Measurements from ENCODE around the gene KRTAP10-1. TPM values are rescaled to one million over a fixed set of nuclear protein-coding genes. Genes with fewer than 3 reads are reported as not detected.
"Not testable (repeated sequence)": the region's sequence is repeated elsewhere in the genome, so short reads cannot be mapped to it uniquely, and the experiment has no call there.

The KRTAP10-1 gene
- total RNA-seq, 1 donor from 2014 or later: not detected

DNA sequence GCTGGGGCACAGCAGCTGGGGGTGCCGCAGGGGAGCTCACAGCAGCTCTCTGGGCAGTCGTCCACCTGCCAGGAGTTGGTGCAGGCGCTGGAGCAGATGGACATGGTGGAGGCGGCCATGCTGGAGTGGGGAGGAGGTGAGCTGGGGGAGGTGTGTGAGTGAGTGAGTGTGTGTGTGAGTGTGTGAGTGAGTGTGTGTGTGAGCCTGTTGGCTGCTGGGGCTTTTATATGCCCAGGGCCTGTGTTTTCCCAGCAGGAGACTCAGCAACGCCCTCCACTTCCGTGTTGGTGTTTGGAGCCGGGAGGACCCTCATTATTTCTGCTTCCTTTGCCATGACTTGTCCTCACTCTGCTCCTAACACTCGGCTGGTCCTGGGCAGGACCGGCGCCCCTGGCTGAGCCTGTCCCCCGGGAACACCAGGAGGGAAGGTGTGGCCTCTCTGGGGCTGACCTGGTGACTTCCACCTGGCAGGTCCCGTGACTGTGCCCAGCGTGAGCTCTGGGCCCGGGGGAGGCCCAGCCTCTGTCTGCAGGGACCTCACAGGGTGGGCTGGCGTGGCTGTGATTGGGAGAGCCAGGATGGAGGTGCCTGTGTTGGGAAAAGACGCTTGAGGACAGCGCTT lies 11.5 kb upstream of the KRTAP10-1 start, which contains the start of gene KRTAP10-2:
TSS of gene KRTAP10-2 (minus strand) at position 166 of the 622 bp plus-strand sequence. CDS start at position 119, 47 bp downstream.
- TF ChIP-seq, protein P1, sequence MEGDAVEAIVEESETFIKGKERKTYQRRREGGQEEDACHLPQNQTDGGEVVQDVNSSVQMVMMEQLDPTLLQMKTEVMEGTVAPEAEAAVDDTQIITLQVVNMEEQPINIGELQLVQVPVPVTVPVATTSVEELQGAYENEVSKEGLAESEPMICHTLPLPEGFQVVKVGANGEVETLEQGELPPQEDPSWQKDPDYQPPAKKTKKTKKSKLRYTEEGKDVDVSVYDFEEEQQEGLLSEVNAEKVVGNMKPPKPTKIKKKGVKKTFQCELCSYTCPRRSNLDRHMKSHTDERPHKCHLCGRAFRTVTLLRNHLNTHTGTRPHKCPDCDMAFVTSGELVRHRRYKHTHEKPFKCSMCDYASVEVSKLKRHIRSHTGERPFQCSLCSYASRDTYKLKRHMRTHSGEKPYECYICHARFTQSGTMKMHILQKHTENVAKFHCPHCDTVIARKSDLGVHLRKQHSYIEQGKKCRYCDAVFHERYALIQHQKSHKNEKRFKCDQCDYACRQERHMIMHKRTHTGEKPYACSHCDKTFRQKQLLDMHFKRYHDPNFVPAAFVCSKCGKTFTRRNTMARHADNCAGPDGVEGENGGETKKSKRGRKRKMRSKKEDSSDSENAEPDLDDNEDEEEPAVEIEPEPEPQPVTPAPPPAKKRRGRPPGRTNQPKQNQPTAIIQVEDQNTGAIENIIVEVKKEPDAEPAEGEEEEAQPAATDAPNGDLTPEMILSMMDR (IDR thresholded peaks at IDR 0.05; ENCODE audit: insufficient read depth, low read length, poor library complexity, severe bottlenecking): no peak
- no peak for DNase-seq (ENCODE audit: low read depth)
- H3K4me3 ChIP-seq (ENCODE audit: low read depth, low read length): no peak within 1 kb of the TSS
- H3K27me3 ChIP-seq (ENCODE audit: control insufficient read depth, insufficient read depth, low read length): no peaks in the 10 kb centered on the region
- H3K36me3 ChIP-seq (ENCODE audit: control insufficient read depth, insufficient read depth, low read length): no peaks in the 10 kb centered on the region

DNA sequence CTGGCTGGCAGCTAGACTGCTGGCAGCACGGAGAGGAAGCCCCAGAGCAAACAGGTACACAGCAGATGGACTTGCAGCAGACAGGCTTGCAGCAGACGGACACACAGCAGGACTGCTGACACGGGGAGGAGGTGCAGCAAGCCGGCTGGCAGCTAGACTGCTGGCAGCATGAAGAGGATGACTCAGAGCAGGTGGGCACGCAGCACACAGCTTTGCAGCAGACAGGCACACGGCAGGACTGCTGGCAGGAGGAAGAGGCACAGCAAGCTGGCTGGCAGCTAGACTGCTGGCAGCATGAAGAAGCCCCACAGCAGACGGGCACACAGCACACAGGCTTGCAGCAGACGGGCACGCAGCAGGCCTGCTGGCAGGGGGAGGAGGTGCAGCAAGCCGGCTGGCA lies 10.8 kb upstream of the KRTAP10-1 start:
- no peak for DNase-seq (ENCODE audit: low read depth)
- Histone ChIP-seq H3K36me3 (ENCODE audit: control insufficient read depth, insufficient read depth, low read length) (no peaks in the 10 kb centered on the region), H3K4me3 (ENCODE audit: low read depth, low read length) (no peak overlapping the region), H3K27me3 (ENCODE audit: control insufficient read depth, insufficient read depth, low read length) (no peaks in the 10 kb centered on the region)
- TF ChIP-seq, protein P1 (IDR thresholded peaks at IDR 0.05; ENCODE audit: insufficient read depth, low read length, poor library complexity, severe bottlenecking): no peak

DNA sequence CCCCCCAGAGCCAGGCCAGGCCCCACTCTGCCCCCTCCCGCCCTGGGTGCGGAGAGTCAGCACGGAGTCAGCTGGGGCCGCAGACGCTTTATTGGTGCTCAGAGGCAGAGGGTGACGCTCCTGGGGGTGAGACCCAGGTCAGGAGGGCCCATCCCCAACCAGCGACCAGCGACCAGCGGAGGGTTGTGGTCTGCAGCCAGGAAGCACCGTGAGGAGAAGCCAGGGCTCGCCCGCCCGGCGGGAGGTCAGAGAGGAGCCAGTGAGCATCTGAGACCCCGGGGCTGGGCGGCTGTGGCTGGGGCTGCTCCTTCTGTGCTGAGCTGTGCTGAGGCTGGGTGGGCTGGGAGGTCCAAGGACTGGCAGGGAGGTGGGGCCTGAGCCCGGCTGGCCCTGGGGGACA lies 10.3 kb upstream of the KRTAP10-1 start:
- not testable (repeated sequence) for H3K4me3 ChIP-seq (ENCODE audit: low read depth, low read length); DNase-seq (ENCODE audit: low read depth)

DNA sequence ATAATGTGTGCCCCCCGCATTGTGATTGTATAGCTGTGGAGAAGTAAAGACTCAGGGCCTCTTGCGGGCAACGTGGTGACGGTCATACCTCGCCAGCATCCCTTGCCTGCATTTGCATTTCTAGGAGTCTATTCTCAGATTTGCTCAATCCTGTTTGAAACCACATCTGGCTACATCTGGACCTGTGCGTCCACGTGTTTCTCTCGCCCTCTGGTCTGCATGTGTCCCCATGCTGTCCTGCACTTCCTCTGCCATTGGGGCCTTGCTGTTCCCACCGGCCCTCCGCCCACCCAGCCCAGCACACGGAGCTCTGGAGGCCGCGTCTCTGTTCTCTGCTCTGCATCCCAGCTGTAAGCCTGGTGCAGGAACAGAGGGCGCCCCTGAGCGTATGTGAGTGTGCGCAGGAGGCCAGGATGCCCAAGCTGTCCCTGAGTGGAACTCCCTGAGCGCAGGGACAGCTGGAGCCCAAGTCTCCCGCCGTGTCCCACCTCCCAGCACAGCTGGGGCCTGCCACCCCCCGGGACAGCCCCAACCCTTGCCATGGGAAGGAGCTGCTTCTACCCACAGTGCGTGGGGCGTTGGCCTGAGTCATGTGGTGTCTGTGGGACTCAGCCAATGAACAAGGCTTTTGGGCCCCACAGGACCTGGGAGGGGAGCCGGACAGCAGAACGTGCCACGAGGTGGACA lies 9.7 kb upstream of the KRTAP10-1 start:
- DNase-seq (ENCODE audit: low read depth): no peak
- no peaks in the 10 kb centered on the region for H3K36me3 ChIP-seq (ENCODE audit: control insufficient read depth, insufficient read depth, low read length)
- TF ChIP-seq, protein P1 (IDR thresholded peaks at IDR 0.05; ENCODE audit: insufficient read depth, low read length, poor library complexity, severe bottlenecking): no peak

More for the DNA sequence above, 10.3 kb upstream of the KRTAP10-1 start:
- H3K36me3 ChIP-seq (ENCODE audit: control insufficient read depth, insufficient read depth, low read length); H3K27me3 ChIP-seq (ENCODE audit: control insufficient read depth, insufficient read depth, low read length): not testable (repeated sequence)

DNA sequence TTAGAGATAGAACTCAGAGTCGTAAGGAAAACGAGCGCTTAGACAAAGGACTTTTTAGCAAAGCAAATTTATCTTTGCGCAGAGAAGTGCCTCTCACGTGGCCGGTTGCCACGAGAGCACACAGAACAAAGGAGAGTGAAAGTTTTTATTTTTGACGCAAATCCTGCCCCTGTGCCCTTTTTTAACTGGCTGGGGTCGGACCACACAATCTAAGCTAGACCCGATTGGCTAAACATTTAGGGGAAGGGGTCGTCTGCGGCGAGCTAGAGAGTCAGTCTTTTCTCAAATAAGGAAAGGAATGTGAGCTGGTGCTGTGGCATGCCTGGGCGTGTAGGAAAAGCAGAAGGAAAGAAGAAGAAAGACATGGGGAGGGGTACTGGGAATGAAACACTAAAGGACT lies 8.9 kb upstream of the KRTAP10-1 start:
- no peaks in the 10 kb centered on the region for H3K36me3 ChIP-seq (ENCODE audit: control insufficient read depth, insufficient read depth, low read length)
- no peak overlapping the region for H3K4me3 ChIP-seq (ENCODE audit: low read depth, low read length)
- TF ChIP-seq, protein P1 (IDR thresholded peaks at IDR 0.05; ENCODE audit: insufficient read depth, low read length, poor library complexity, severe bottlenecking): no peak
- no peak for DNase-seq (ENCODE audit: low read depth)
- H3K27me3 ChIP-seq (ENCODE audit: control insufficient read depth, insufficient read depth, low read length): no peaks in the 10 kb centered on the region

More for the DNA sequence above, 9.7 kb upstream of the KRTAP10-1 start:
- Histone ChIP-seq H3K27me3 (ENCODE audit: control insufficient read depth, insufficient read depth, low read length) (no peaks in the 10 kb centered on the region), H3K4me3 (ENCODE audit: low read depth, low read length) (no peak overlapping the region)

DNA sequence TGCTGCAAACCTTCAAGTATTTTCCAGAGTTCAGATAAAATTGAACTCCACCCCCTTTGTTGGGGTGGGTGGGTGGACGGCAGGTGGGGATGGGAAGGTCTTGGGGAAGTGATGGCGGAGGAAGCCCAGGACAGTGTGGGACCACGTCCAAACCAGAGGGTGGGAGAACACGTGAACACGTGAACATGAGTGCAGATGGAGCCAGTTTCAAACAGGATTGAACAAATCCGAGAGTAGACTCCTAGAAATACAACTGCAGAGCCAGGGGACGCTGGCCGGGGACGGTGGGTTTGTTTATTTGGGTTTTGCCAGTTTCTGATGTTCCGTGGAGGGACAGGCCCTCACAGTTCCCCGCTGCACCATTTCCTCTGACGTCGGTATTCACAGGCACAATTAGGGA lies 8.4 kb upstream of the KRTAP10-1 start:
- H3K27me3 ChIP-seq (ENCODE audit: control insufficient read depth, insufficient read depth, low read length): no peaks in the 10 kb centered on the region
- no peak for DNase-seq (ENCODE audit: low read depth)
- H3K4me3 ChIP-seq (ENCODE audit: low read depth, low read length): no peak overlapping the region
- H3K36me3 ChIP-seq (ENCODE audit: control insufficient read depth, insufficient read depth, low read length): no peaks in the 10 kb centered on the region
- TF ChIP-seq, protein P1 (IDR thresholded peaks at IDR 0.05; ENCODE audit: insufficient read depth, low read length, poor library complexity, severe bottlenecking): no peak
